DOHH2 (cell line): Measurements from ENCODE around the gene IRF6.

ENCODE experiments used
- EZH2phosphoT487 ChIP-seq: fragments of 200-600 bp; sonication (generic); IDR thresholded peaks from 2 replicates; pipeline ENCODE4 v1.6.1; 2017; ENCODE audit warnings: borderline replicate concordance, mild to moderate bottlenecking, antibody characterized with exemption, low read length, moderate library complexity, mixed read lengths
- TF ChIP-seq, protein P1 (sequence below): fragments of 200-600 bp; sonication (generic); IDR thresholded peaks from one replicate; pipeline ENCODE4 v1.5.1; 2014; ENCODE audit warnings: antibody characterized with exemption, mild to moderate bottlenecking, low read depth, low read length; ENCODE audit not compliant: poor library complexity, severe bottlenecking

- TF ChIP-seq, protein P1, sequence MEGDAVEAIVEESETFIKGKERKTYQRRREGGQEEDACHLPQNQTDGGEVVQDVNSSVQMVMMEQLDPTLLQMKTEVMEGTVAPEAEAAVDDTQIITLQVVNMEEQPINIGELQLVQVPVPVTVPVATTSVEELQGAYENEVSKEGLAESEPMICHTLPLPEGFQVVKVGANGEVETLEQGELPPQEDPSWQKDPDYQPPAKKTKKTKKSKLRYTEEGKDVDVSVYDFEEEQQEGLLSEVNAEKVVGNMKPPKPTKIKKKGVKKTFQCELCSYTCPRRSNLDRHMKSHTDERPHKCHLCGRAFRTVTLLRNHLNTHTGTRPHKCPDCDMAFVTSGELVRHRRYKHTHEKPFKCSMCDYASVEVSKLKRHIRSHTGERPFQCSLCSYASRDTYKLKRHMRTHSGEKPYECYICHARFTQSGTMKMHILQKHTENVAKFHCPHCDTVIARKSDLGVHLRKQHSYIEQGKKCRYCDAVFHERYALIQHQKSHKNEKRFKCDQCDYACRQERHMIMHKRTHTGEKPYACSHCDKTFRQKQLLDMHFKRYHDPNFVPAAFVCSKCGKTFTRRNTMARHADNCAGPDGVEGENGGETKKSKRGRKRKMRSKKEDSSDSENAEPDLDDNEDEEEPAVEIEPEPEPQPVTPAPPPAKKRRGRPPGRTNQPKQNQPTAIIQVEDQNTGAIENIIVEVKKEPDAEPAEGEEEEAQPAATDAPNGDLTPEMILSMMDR, result no peak
- TF ChIP-seq EZH2phosphoT487, result no peak
Observed at GRCh38 chr1:209777587-209777986, 28.4 kb downstream of the IRF6 start.
